AG10803 (cell line): ENCODE data around the gene AOPEP.
"Not testable (repeated sequence)": the region's sequence is repeated elsewhere in the genome, so short reads cannot be mapped to it uniquely, and the experiment has no call there.

ENCODE experiments used
- DNase-seq: peaks from one replicate; pipeline ENCODE4 v3.0.0; 2010; ENCODE audit warnings: low read depth
- H3K4me3 ChIP-seq: 2 replicates; pipeline ENCODE4 v1.5.1; 2011; ENCODE audit warnings: mild to moderate bottlenecking, low read length, control low read depth
- CTCF ChIP-seq: conservative IDR thresholded peaks from 2 replicates; pipeline ENCODE4 v1.5.1; 2011; ENCODE audit warnings: mild to moderate bottlenecking, low read length, control low read depth, inconsistent platforms

AOPEP gene

GRCh38 chr9:94938384-94938783 is 211.9 kb downstream of the AOPEP start:
- H3K4me3 ChIP-seq = no peak overlapping the region
- no peak for DNase-seq
- no peak for TF ChIP-seq CTCF

- H3K4me3 ChIP-seq, DNase-seq: not testable (repeated sequence)
Observed at GRCh38 chr9:94940296-94940695, 213.8 kb downstream of the AOPEP start.

GRCh38 chr9:94941211-94941875 is 214.8 kb downstream of the AOPEP start:
- no peak for TF ChIP-seq CTCF
- no peak overlapping the region for H3K4me3 ChIP-seq
- peak; percentile 26 for DNase-seq

GRCh38 chr9:94944626-94945025 is 218.1 kb downstream of the AOPEP start:
- no peak for TF ChIP-seq CTCF
- DNase-seq = peak; percentile 33
- H3K4me3 ChIP-seq = no peak overlapping the region

- no peak for TF ChIP-seq CTCF
- H3K4me3 ChIP-seq = no peak overlapping the region
- peak; percentile 87 for DNase-seq
Observed at GRCh38 chr9:94945197-94946144, 219.0 kb downstream of the AOPEP start.

GRCh38 chr9:94946256-94946655 is 219.8 kb downstream of the AOPEP start:
- no peak for DNase-seq
- no peak overlapping the region for H3K4me3 ChIP-seq
- no peak for TF ChIP-seq CTCF

GRCh38 chr9:94948567-94949235 is 222.2 kb downstream of the AOPEP start:
- no peak for DNase-seq
- H3K4me3 ChIP-seq = no peak overlapping the region
- TF ChIP-seq CTCF = no peak
